K562 (cell line): Measurements from ENCODE around the gene EEFSEC.

Experiments
- CREB1 ChIP-seq, 2 experiments: sonication (generic) in 1 of 2; formaldehyde crosslinking in 1 of 2; IDR thresholded peaks; 2 replicates each; pipeline versions ENCODE4 v1.6.1 to v1.8.0; 2012 to 2022; ENCODE audit warnings: inconsistent platforms in 1 of 2, mild to moderate bottlenecking in 1 of 2, missing genetic modification reagents in 1 of 2, moderate library complexity in 1 of 2
- EP300 ChIP-seq: IDR thresholded peaks from 2 replicates; pipeline ENCODE4 v1.6.1; 2012; ENCODE audit warnings: low read length, improper control_type of control experiment
- NR2C2 ChIP-seq, 2 experiments: fragments of 200-800 bp in 1 of 2; sonication (Bioruptor generic) in 1 of 2; sonication (generic) in 1 of 2; formaldehyde crosslinking in 1 of 2; IDR thresholded peaks; 2 replicates each; pipeline versions ENCODE4 v1.6.1 to v1.8.0; 2016 to 2022; ENCODE audit warnings: mild to moderate bottlenecking in 1 of 2, missing compliant biosample characterization in 1 of 2, missing genetic modification characterization in 1 of 2, missing genetic modification reagents in 1 of 2
- RFX5 ChIP-seq: IDR thresholded peaks from 2 replicates; pipeline ENCODE4 v1.6.1; 2011; ENCODE audit warnings: low read depth, mild to moderate bottlenecking, improper control_type of control experiment, low read length
- SETDB1 ChIP-seq: IDR thresholded peaks from one replicate; pipeline ENCODE4 v1.6.1; 2012; ENCODE audit warnings: low read length, control low read depth, inconsistent platforms
- ZNF224 ChIP-seq: sonication (generic); formaldehyde crosslinking; IDR thresholded peaks from 2 replicates; pipeline ENCODE4 v1.8.0; 2022; ENCODE audit warnings: mild to moderate bottlenecking, missing genetic modification reagents
- ZNF263 ChIP-seq: sonication (generic); formaldehyde crosslinking; IDR thresholded peaks from 2 replicates; pipeline ENCODE4 v1.8.0; 2022; ENCODE audit warnings: mild to moderate bottlenecking, missing genetic modification reagents, borderline replicate concordance
- ZNF778 ChIP-seq: fragments of 450-650 bp; formaldehyde crosslinking; IDR thresholded peaks from 2 replicates; pipeline ENCODE4 v1.4.0; 2020; ENCODE audit warnings: mild to moderate bottlenecking, moderate library complexity
- ZNF785 ChIP-seq: fragments of 250-450 bp; sonication (Bioruptor Pico); IDR thresholded peaks from 2 replicates; pipeline ENCODE4 v1.4.0; 2020; ENCODE audit warnings: mild to moderate bottlenecking
- TF ChIP-seq, protein P1 (sequence below), 3 experiments: IDR thresholded peaks in 2 of 3; conservative IDR thresholded peaks in 1 of 3; 2 replicates each; pipeline ENCODE4 v1.5.1; 2011 to 2012; ENCODE audit warnings: low read length in 3 of 3, mild to moderate bottlenecking in 3 of 3, control low read depth in 2 of 3, improper control_type of control experiment in 1 of 3, inconsistent platforms in 1 of 3, low read depth in 1 of 3, mixed read lengths in 1 of 3, moderate library complexity in 1 of 3; ENCODE audit not compliant: insufficient read depth in 2 of 3

DNA sequence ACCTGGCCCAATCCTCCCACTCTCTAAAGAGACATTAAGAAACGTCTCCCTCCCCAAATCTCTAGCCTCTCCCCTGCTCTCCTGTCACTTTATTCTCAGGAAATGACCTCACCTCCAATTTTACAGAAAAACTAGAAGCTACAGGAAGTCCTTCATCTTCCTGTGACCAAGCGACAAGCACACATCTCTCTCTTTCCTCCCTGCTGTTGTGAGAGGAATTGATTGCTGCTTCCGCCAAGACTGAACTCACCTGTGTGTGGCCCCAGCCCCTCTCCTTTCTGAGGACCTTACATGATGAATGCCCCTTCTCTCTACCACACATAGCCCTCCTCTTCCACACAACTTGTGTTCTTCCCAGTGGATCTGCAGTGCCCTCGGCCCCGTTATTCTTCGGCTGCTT lies 295.2 kb downstream of the EEFSEC start:
- TF ChIP-seq ZNF785 (CRISPR knock-in tag), result no peak
- TF ChIP-seq ZNF778, result no peak
- no peak for TF ChIP-seq SETDB1
- TF ChIP-seq ZNF224 (CRISPR knock-in tag), result no peak
- TF ChIP-seq RFX5, result no peak
- TF ChIP-seq ZNF263, result no peak
- TF ChIP-seq, protein P1, sequence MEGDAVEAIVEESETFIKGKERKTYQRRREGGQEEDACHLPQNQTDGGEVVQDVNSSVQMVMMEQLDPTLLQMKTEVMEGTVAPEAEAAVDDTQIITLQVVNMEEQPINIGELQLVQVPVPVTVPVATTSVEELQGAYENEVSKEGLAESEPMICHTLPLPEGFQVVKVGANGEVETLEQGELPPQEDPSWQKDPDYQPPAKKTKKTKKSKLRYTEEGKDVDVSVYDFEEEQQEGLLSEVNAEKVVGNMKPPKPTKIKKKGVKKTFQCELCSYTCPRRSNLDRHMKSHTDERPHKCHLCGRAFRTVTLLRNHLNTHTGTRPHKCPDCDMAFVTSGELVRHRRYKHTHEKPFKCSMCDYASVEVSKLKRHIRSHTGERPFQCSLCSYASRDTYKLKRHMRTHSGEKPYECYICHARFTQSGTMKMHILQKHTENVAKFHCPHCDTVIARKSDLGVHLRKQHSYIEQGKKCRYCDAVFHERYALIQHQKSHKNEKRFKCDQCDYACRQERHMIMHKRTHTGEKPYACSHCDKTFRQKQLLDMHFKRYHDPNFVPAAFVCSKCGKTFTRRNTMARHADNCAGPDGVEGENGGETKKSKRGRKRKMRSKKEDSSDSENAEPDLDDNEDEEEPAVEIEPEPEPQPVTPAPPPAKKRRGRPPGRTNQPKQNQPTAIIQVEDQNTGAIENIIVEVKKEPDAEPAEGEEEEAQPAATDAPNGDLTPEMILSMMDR (IDR thresholded peaks at IDR 0.05 in 2 of 3, conservative IDR thresholded peaks at IDR 0.05 in 1 of 3; ENCODE audit: insufficient read depth in 2 of 3, low read depth in 1 of 3, low read length in 3 of 3), result no peak
- no peak for TF ChIP-seq CREB1 (IDR thresholded peaks at IDR 0.05)
- no peak for TF ChIP-seq CREB1 (CRISPR knock-in tag; IDR thresholded peaks at IDR 0.05)
- no peak for TF ChIP-seq EP300
- TF ChIP-seq NR2C2 (CRISPR knock-in tag; IDR thresholded peaks at IDR 0.05), result no peak
- TF ChIP-seq NR2C2 (tag; IDR thresholded peaks at IDR 0.05), result no peak
